K562 (cell line): ENCODE data around the gene ELOVL1. TPM values are rescaled to one million over a fixed set of nuclear protein-coding genes. Genes with fewer than 3 reads are reported as not detected.
A peak's percentile ranks its signal among the peaks of the same experiment; 100 is the strongest.

Source experiments
- ATAC-seq: fragments of 200-7000 bp; cut with Tn5 transposase; 3 replicates; pipeline ENCODE4 v1.9.1; 2020; ENCODE audit warnings: moderate library complexity
- BruUV-seq: library from RNA; stranded (reverse); fragments of 400-500 nt; replicated peaks from 2 replicates; lab custom pipeline; 2021; lab: Mats Ljungman, UMichigan
- CTCF ChIA-PET: fragments of 300-600 bp; formaldehyde crosslinking; extraction: SDS; loops from one replicate; lab custom pipeline; 2021; ENCODE audit warnings: low intra/inter-chr PET ratio; lab: Yijun Ruan, JAX
- POLR2A ChIA-PET: fragments of 300-600, 350-650 bp; sonication (Branson Sonifier 250); formaldehyde crosslinking; extraction: SDS; loops from one replicate; lab custom pipeline; 2021; ENCODE audit warnings: antibody characterized with exemption, inconsistent platforms; lab: Yijun Ruan, JAX
- DNase-seq, 4 experiments: peaks; one replicate each; pipeline versions ENCODE4 v3.0.0 to v3.0.0-alpha.2; 2011 to 2018; ENCODE audit warnings: low spot score in 3 of 4, mixed read lengths in 3 of 4; ENCODE audit errors: extremely low read depth in 1 of 4
- FAIRE-seq: peaks from 2 replicates; lab custom pipeline; 2011; peaks lifted over from hg19 to GRCh38; lab: Jason Lieb, UNC
- H2AFZ ChIP-seq: 2 replicates; pipeline ENCODE4 v1.6.0; 2011; ENCODE audit warnings: low read depth, low read length, control low read depth, inconsistent platforms
- H3K27ac ChIP-seq: fragments of 200-600 bp; 3 replicates; pipeline ENCODE4 v1.8.0; 2011; ENCODE audit warnings: low read depth, mild to moderate bottlenecking, control low read depth, inconsistent platforms, low read length, moderate library complexity, mixed read lengths; ENCODE audit errors: extremely low read depth
- H3K27me3 ChIP-seq, 2 experiments: fragments of 300-600 bp in 1 of 2; 2 replicates in 1 of 2; 3 replicates in 1 of 2; pipeline versions ENCODE4 v1.6.0 to v1.8.0; 2011; ENCODE audit warnings: inconsistent platforms in 2 of 2, low read length in 2 of 2, mild to moderate bottlenecking in 1 of 2, mixed read lengths in 1 of 2, moderate library complexity in 1 of 2; ENCODE audit not compliant: control insufficient read depth in 2 of 2, insufficient read depth in 2 of 2
- H3K36me3 ChIP-seq: fragments of 300-600 bp; 3 replicates; pipeline ENCODE4 v1.8.0; 2011; ENCODE audit warnings: mild to moderate bottlenecking, low read length, inconsistent platforms; ENCODE audit not compliant: control insufficient read depth, insufficient read depth
- H3K4me1 ChIP-seq, 2 experiments: fragments of 200-600 bp in 1 of 2; replicated peaks in 1 of 2; 2 replicates in 1 of 2; 3 replicates in 1 of 2; pipeline versions ENCODE4 v1.5.1 to v1.8.0; 2011; ENCODE audit warnings: inconsistent platforms in 2 of 2, low read length in 2 of 2, mild to moderate bottlenecking in 1 of 2, mixed read lengths in 1 of 2, moderate library complexity in 1 of 2; ENCODE audit not compliant: control insufficient read depth in 2 of 2, insufficient read depth in 2 of 2
- H3K4me2 ChIP-seq: 2 replicates; pipeline ENCODE4 v1.6.1; 2011; ENCODE audit warnings: low read length, control low read depth, inconsistent platforms, mixed read lengths; ENCODE audit not compliant: insufficient read depth
- H3K4me3 ChIP-seq: fragments of 200-600 bp; sonication (generic), shearing (Covaris generic); 2 replicates; pipeline ENCODE4 v1.5.1; 2016; ENCODE audit warnings: control low read depth, inconsistent platforms
- H3K79me2 ChIP-seq: fragments of 200-600 bp; 3 replicates; pipeline ENCODE4 v1.8.0; 2011; ENCODE audit warnings: low read length, inconsistent platforms; ENCODE audit not compliant: control insufficient read depth, insufficient read depth
- H3K9ac ChIP-seq, 2 experiments: 2 replicates each; pipeline versions ENCODE4 v1.6.0 to v1.6.1; 2011; ENCODE audit warnings: low read depth in 2 of 2, low read length in 2 of 2, control low read depth in 1 of 2, inconsistent platforms in 1 of 2, mild to moderate bottlenecking in 1 of 2, mixed read lengths in 1 of 2; ENCODE audit not compliant: insufficient read depth in 1 of 2
- H3K9me1 ChIP-seq: one replicate; pipeline ENCODE4 v1.6.0; 2011; ENCODE audit warnings: inconsistent platforms, mild to moderate bottlenecking, low read length, moderate library complexity; ENCODE audit not compliant: control insufficient read depth, insufficient read depth
- H3K9me3 ChIP-seq: replicated peaks from 2 replicates; pipeline ENCODE4 v1.5.1; 2011; ENCODE audit warnings: low read depth, low read length, inconsistent platforms; ENCODE audit not compliant: control insufficient read depth, insufficient read depth
- H4K20me1 ChIP-seq: replicated peaks from 2 replicates; pipeline ENCODE4 v1.6.1; 2011; ENCODE audit warnings: low read length, inconsistent platforms, mixed read lengths; ENCODE audit not compliant: control insufficient read depth, insufficient read depth
- ARID1B ChIP-seq: fragments of 450-650 bp; IDR thresholded peaks from 2 replicates; pipeline ENCODE4 v1.6.1; 2016; ENCODE audit warnings: antibody characterized with exemption, mild to moderate bottlenecking, inconsistent platforms
- CHAMP1 ChIP-seq: fragments of 450-650 bp; IDR thresholded peaks from 2 replicates; pipeline ENCODE4 v1.6.1; 2016; ENCODE audit warnings: mild to moderate bottlenecking
- NELFE ChIP-seq: IDR thresholded peaks from 2 replicates; pipeline ENCODE4 v1.6.1; 2011; ENCODE audit warnings: mild to moderate bottlenecking; ENCODE audit not compliant: insufficient read depth, insufficient read length
- PHB2 ChIP-seq: fragments of 450-650 bp; IDR thresholded peaks from 2 replicates; pipeline ENCODE4 v1.6.1; 2017; ENCODE audit warnings: low read depth
- ZFP36 ChIP-seq: fragments of 150-350 bp; IDR thresholded peaks from 2 replicates; pipeline ENCODE4 v1.6.1; 2018; ENCODE audit warnings: low read length, low read depth; ENCODE audit not compliant: partially characterized antibody
- ZNF592 ChIP-seq: fragments of 450-650 bp; IDR thresholded peaks from 2 replicates; pipeline ENCODE4 v1.6.1; 2017; ENCODE audit warnings: antibody characterized with exemption, mild to moderate bottlenecking
- WGBS: fragments of 100-300 bp; shearing (Covaris generic); methylation state at CpG from one replicate; pipeline ENCODE4 v1.1.6; 2016; ENCODE audit warnings: low coverage, mixed read lengths; ENCODE audit not compliant: insufficient coverage; ENCODE audit errors: missing lambda C conversion rate; 5-methylcytosine and 5-hydroxymethylcytosine counted together
- in situ Hi-C: fragments of 300-500 bp; cut with MboI; formaldehyde crosslinking; loops from 4 replicates; pipeline ENCODE4 v1.15.0; 2018; ENCODE audit warnings: inconsistent platforms, mixed read lengths
- intact Hi-C: fragments of 100-400 bp; cut with micrococcal nuclease; formaldehyde crosslinking; loops from 2 replicates; pipeline ENCODE4 v1.14.2; 2022
- polyA plus RNA-seq, 8 experiments: library from polyadenylated mRNA; depleted of rRNA in 4 of 8; stranded (reverse) in 5 of 8; unstranded in 3 of 8; fragments of >200 nt; fragmentation: Nextera tagmentation in 2 of 8; fragmentation: Illumina TruSeq in 1 of 8; extraction: Ambion mirVana in 2 of 8; extraction: Trizol in 1 of 8; gene quantifications; 2 replicates each; pipeline versions ENCODE4 v1.2.1 to v1.2.3, GENCODE V29; 2011 to 2014; ENCODE audit warnings: inconsistent platforms in 1 of 8, missing spikeins in 1 of 8
- total RNA-seq, 7 experiments: library from RNA; depleted of rRNA in 6 of 7; stranded (reverse); fragments of >200 nt in 6 of 7; fragmentation: Illumina TruSeq in 2 of 7; extraction: Trizol in 2 of 7; gene quantifications; 2 replicates each; pipeline versions ENCODE4 v1.2.1 to v1.2.3, GENCODE V29; 2011 to 2021; ENCODE audit warnings: low replicate concordance in 1 of 7

The ELOVL1 gene
- total and polyA plus RNA-seq, 9 of the 15 experiments (the other 6 are each of a cell fraction or from before 2014, with no cell fraction given), result 51.0 to 157 (median 70.3) TPM

GRCh38 chr1:43314233-43314632, 53.6 kb downstream of the ELOVL1 start:
- CTCF ChIA-PET, result no interaction called here
- H3K79me2 ChIP-seq, result no peaks in the 10 kb centered on the region
- 47% methylated on average over 5 of the region's 5 CpGs for WGBS

GRCh38 chr1:43313771-43314170, 54.0 kb downstream of the ELOVL1 start:
- Histone ChIP-seq H3K9me1 (no peaks in the 10 kb centered on the region), H3K27ac (no peak overlapping the region), H3K27me3 (peaks cover 10 to 58% of the 10 kb centered on the region in 2 experiments; a peak in 3 of 5 replicates), H3K4me3 (no peak overlapping the region), H3K4me1 (peaks cover 3 to 19% of the 10 kb centered on the region in 2 experiments; a peak in 3 of 5 replicates), H3K9ac (peak overlapping the region in 1 of 2 experiments; percentile 51; a peak in 2 of 4 replicates), H3K4me2 (no peak overlapping the region), H2AFZ (no peak overlapping the region), H4K20me1 (0 out of 2 replicates have a peak, but pooled peaks cover 4% of the 10 kb centered on the region), H3K79me2 (no peaks in the 10 kb centered on the region), H3K36me3 (no peaks in the 10 kb centered on the region), H3K9me3 (no peaks in the 10 kb centered on the region)
- 22% methylated on average over 10 of the region's 10 CpGs for WGBS
- FAIRE-seq (no peak), ATAC-seq (no peak), DNase-seq (no peak)
- POLR2A ChIA-PET, result no interaction called here
- no TSS peak for BruUV-seq
- in situ Hi-C loops, result no loop called here
- intact Hi-C loops, result no loop called here
- CTCF ChIA-PET, result no interaction called here
- TF ChIP-seq CHAMP1 (no peak), ZNF592 (no peak), ARID1B (no peak), NELFE (no peak)

More at GRCh38 chr1:43314233-43314632, 53.6 kb downstream of the ELOVL1 start:
- Histone ChIP-seq H3K9me3 (no peaks in the 10 kb centered on the region), H3K9ac (no peak overlapping the region), H4K20me1 (peaks cover 8% of the 10 kb centered on the region; the same call in 1 of the 2 replicates), H3K27ac (no peak overlapping the region), H2AFZ (no peak overlapping the region), H3K4me3 (no peak overlapping the region), H3K9me1 (no peaks in the 10 kb centered on the region), H3K4me1 (peaks cover 3 to 16% of the 10 kb centered on the region in 2 experiments; a peak in 3 of 5 replicates), H3K4me2 (no peak overlapping the region), H3K36me3 (no peaks in the 10 kb centered on the region), H3K27me3 (peaks cover 10 to 55% of the 10 kb centered on the region in 2 experiments; a peak in 3 of 5 replicates)
- ATAC-seq (no peak), DNase-seq (no peak), FAIRE-seq (no peak)
- POLR2A ChIA-PET, result no interaction called here
- intact Hi-C loops, result no loop called here
- no TSS peak for BruUV-seq
- in situ Hi-C loops, result no loop called here
- TF ChIP-seq PHB2, result no peak
- TF ChIP-seq ZFP36, result peak; percentile 55
